Neural progenitor cell (in vitro differentiated cells): ENCODE results near the gene POU2AF1.

ENCODE experiments used
- EZH2 ChIP-seq: fragments of 200-600 bp; sonication (generic); IDR thresholded peaks from 2 replicates; pipeline ENCODE4 v1.6.1; 2017; ENCODE audit warnings: antibody characterized with exemption, mild to moderate bottlenecking, moderate library complexity
- EZH2phosphoT487 ChIP-seq: fragments of 200-600 bp; sonication (generic); IDR thresholded peaks from 2 replicates; pipeline ENCODE4 v1.6.1; 2017; ENCODE audit warnings: antibody characterized with exemption
- TF ChIP-seq, protein P1 (sequence below): fragments of 200-600 bp; sonication (generic); IDR thresholded peaks from 2 replicates; pipeline ENCODE4 v1.5.1; 2017; ENCODE audit warnings: antibody characterized with exemption, mild to moderate bottlenecking

- TF ChIP-seq, protein P1, sequence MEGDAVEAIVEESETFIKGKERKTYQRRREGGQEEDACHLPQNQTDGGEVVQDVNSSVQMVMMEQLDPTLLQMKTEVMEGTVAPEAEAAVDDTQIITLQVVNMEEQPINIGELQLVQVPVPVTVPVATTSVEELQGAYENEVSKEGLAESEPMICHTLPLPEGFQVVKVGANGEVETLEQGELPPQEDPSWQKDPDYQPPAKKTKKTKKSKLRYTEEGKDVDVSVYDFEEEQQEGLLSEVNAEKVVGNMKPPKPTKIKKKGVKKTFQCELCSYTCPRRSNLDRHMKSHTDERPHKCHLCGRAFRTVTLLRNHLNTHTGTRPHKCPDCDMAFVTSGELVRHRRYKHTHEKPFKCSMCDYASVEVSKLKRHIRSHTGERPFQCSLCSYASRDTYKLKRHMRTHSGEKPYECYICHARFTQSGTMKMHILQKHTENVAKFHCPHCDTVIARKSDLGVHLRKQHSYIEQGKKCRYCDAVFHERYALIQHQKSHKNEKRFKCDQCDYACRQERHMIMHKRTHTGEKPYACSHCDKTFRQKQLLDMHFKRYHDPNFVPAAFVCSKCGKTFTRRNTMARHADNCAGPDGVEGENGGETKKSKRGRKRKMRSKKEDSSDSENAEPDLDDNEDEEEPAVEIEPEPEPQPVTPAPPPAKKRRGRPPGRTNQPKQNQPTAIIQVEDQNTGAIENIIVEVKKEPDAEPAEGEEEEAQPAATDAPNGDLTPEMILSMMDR, result no peak
- TF ChIP-seq EZH2, result no peak
- no peak for TF ChIP-seq EZH2phosphoT487
These were observed 34.8 kb upstream of the POU2AF1 start for GRCh38 chr11:111413849-111414248.
